OCI-LY1 (cell line): Measurements from ENCODE around the gene HIVEP1.

Experiments used
- CTCF ChIP-seq: fragments of 200-600 bp; sonication (generic), shearing (Covaris generic); IDR thresholded peaks from 2 replicates; pipeline ENCODE4 v1.5.1; 2017; ENCODE audit warnings: mild to moderate bottlenecking, antibody characterized with exemption, low read length, moderate library complexity, mixed read lengths
- EZH2 ChIP-seq: fragments of 200-600 bp; sonication (generic), shearing (Covaris generic); IDR thresholded peaks from 2 replicates; pipeline ENCODE4 v1.8.0; 2017; ENCODE audit warnings: borderline replicate concordance, mixed run types, mild to moderate bottlenecking, antibody characterized with exemption, low read length, moderate library complexity, mixed read lengths

- TF ChIP-seq CTCF (no peak), EZH2 (no peak)
Observed at GRCh38 chr6:12009180-12009685, 2.9 kb upstream of the HIVEP1 start.
